HepG2 (cell line): ENCODE measurements around the gene TOMM6. TPM values are rescaled to one million over a fixed set of nuclear protein-coding genes. Genes with fewer than 3 reads are reported as not detected.

Source experiments
- HMG20A ChIP-seq: IDR thresholded peaks from 2 replicates; pipeline ENCODE4 v1.6.1; 2016; ENCODE audit warnings: borderline replicate concordance
- HNF4A ChIP-seq: sonication (generic); formaldehyde crosslinking; IDR thresholded peaks from 2 replicates; pipeline ENCODE4 v1.4.0; 2020; ENCODE audit warnings: missing genetic modification reagents
- IKZF5 ChIP-seq: IDR thresholded peaks from 2 replicates; pipeline ENCODE4 v1.6.1; 2018; ENCODE audit warnings: missing genetic modification reagents, mild to moderate bottlenecking, missing compliant biosample characterization
- JUND ChIP-seq: sonication (generic); formaldehyde crosslinking; IDR thresholded peaks from 2 replicates; pipeline ENCODE4 v1.8.0; 2022; ENCODE audit warnings: mild to moderate bottlenecking, missing genetic modification reagents
- MAZ ChIP-seq, 2 experiments: sonication (generic) in 1 of 2; formaldehyde crosslinking in 1 of 2; IDR thresholded peaks; 2 replicates each; pipeline versions ENCODE4 v1.5.0 to v1.6.1; 2012 to 2020; ENCODE audit warnings: low read depth in 2 of 2, mild to moderate bottlenecking in 2 of 2, borderline replicate concordance in 1 of 2, improper control_type of control experiment in 1 of 2, low read length in 1 of 2, missing genetic modification reagents in 1 of 2, moderate library complexity in 1 of 2
- MBD4 ChIP-seq: IDR thresholded peaks from 2 replicates; pipeline ENCODE4 v1.6.1; 2012; ENCODE audit warnings: low read length, inconsistent platforms, borderline replicate concordance
- NKX3-1 ChIP-seq: sonication (generic); formaldehyde crosslinking; IDR thresholded peaks from 2 replicates; pipeline ENCODE4 v1.5.0; 2020; ENCODE audit warnings: missing genetic modification reagents
- NR2F1 ChIP-seq, 2 experiments: fragments of 450-650 bp in 1 of 2; formaldehyde crosslinking in 1 of 2; IDR thresholded peaks; 2 replicates each; pipeline versions ENCODE4 v1.5.0 to v1.6.1; 2016 to 2020; ENCODE audit warnings: mild to moderate bottlenecking in 1 of 2, missing compliant biosample characterization in 1 of 2, missing genetic modification reagents in 1 of 2, moderate library complexity in 1 of 2
- PATZ1 ChIP-seq: sonication (generic); formaldehyde crosslinking; IDR thresholded peaks from 2 replicates; pipeline ENCODE4 v1.4.0; 2020; ENCODE audit warnings: missing genetic modification reagents
- POGK ChIP-seq: sonication (generic); formaldehyde crosslinking; conservative IDR thresholded peaks from 2 replicates; pipeline ENCODE4 v1.8.0; 2022; ENCODE audit warnings: mild to moderate bottlenecking, moderate library complexity, missing genetic modification reagents
- RFX1 ChIP-seq: fragments of 450-650 bp; IDR thresholded peaks from 2 replicates; pipeline ENCODE4 v1.6.1; 2017
- RFXAP ChIP-seq: sonication (generic); formaldehyde crosslinking; IDR thresholded peaks from 2 replicates; pipeline ENCODE4 v1.4.0; 2020; ENCODE audit warnings: missing genetic modification reagents, borderline replicate concordance
- SMARCE1 ChIP-seq: fragments of 450-650 bp; IDR thresholded peaks from 2 replicates; pipeline ENCODE4 v1.6.1; 2017; ENCODE audit warnings: borderline replicate concordance
- THAP11 ChIP-seq: IDR thresholded peaks from 2 replicates; pipeline ENCODE4 v1.6.1; 2016; ENCODE audit warnings: missing biosample characterization, missing genetic modification reagents
- TRAFD1 ChIP-seq: sonication (generic); formaldehyde crosslinking; IDR thresholded peaks from 2 replicates; pipeline ENCODE4 v1.5.1; 2020; ENCODE audit warnings: missing genetic modification reagents, mild to moderate bottlenecking, borderline replicate concordance
- U2AF1 ChIP-seq: fragments of 200-400 bp; formaldehyde crosslinking; optimal IDR thresholded peaks from 2 replicates; pipeline ENCODE3; 2017; ENCODE audit warnings: mild to moderate bottlenecking, low read depth, low read length
- ZBTB2 ChIP-seq: sonication (generic); formaldehyde crosslinking; IDR thresholded peaks from 2 replicates; pipeline ENCODE4 v1.8.0; 2022; ENCODE audit warnings: low read depth, missing genetic modification reagents
- ZFX ChIP-seq: sonication (generic); formaldehyde crosslinking; IDR thresholded peaks from 2 replicates; pipeline ENCODE4 v1.4.0; 2020; ENCODE audit warnings: mild to moderate bottlenecking, low read depth, missing genetic modification reagents, moderate library complexity
- ZNF121 ChIP-seq: sonication (generic); formaldehyde crosslinking; IDR thresholded peaks from 2 replicates; pipeline ENCODE4 v1.5.0; 2020; ENCODE audit warnings: mild to moderate bottlenecking, missing genetic modification reagents
- ZNF674 ChIP-seq: sonication (generic); formaldehyde crosslinking; IDR thresholded peaks from 2 replicates; pipeline ENCODE4 v1.5.0; 2020; ENCODE audit warnings: low read depth, mild to moderate bottlenecking, missing genetic modification reagents
- polyA plus RNA-seq, 8 experiments: library from polyadenylated mRNA; depleted of rRNA in 3 of 8; stranded (reverse) in 7 of 8; unstranded in 1 of 8; fragments of >200 nt; fragmentation: Illumina TruSeq in 4 of 8; extraction: Trizol in 4 of 8; gene quantifications; 2 replicates each; pipeline versions ENCODE4 v1.2.1 to v1.2.3, GENCODE V29; 2011 to 2016; ENCODE audit warnings: low read depth in 4 of 8, missing spikeins in 1 of 8, mixed read lengths in 1 of 8; ENCODE audit not compliant: insufficient read depth in 1 of 8
- total RNA-seq, 5 experiments: library from RNA; depleted of rRNA; stranded (reverse); fragments of >200 nt; fragmentation: Illumina TruSeq; extraction: Trizol; gene quantifications; 2 replicates each; pipeline ENCODE4 v1.2.3, GENCODE V29; 2016; ENCODE audit warnings: low read depth in 1 of 5

Gene TOMM6
- total and polyA plus RNA-seq, 2 of the 13 experiments (the other 11 are each of a cell fraction or from before 2014, with no cell fraction given) = 320 to 321 TPM

- TF ChIP-seq TRAFD1 (CRISPR knock-in tag) (peak; percentile 51; the same call in 1 of the 2 replicates), PATZ1 (CRISPR knock-in tag) (peak; percentile 89), HMG20A (CRISPR knock-in tag) (0 out of 2 replicates have a peak, but pooled peaks have one; percentile 9), U2AF1 (peak; percentile 56), ZNF121 (peak; percentile 90), ZNF674 (CRISPR knock-in tag) (no peak), MBD4 (no peak), MAZ (IDR thresholded peaks at IDR 0.05; ENCODE audit: borderline replicate concordance, low read depth, low read length) (peak; percentile 59; the same call in 1 of the 2 replicates), MAZ (CRISPR knock-in tag; IDR thresholded peaks at IDR 0.05; ENCODE audit: low read depth) (0 out of 2 replicates have a peak, but pooled peaks have one; percentile 31), HNF4A (CRISPR knock-in tag) (peak; percentile 82), RFXAP (CRISPR knock-in tag) (0 out of 2 replicates have a peak, but pooled peaks have one; percentile 36), ZBTB2 (no peak), NKX3-1 (CRISPR knock-in tag) (peak; percentile 55; the same call in 1 of the 2 replicates), SMARCE1 (no peak), RFX1 (peak; percentile 35; the same call in 1 of the 2 replicates), JUND (CRISPR knock-in tag) (no peak), ZFX (CRISPR knock-in tag) (peak; percentile 79), THAP11 (peak; percentile 63), IKZF5 (CRISPR knock-in tag) (peak; percentile 47; the same call in 1 of the 2 replicates), NR2F1 (CRISPR knock-in tag; IDR thresholded peaks at IDR 0.05) (0 out of 4 replicates have a peak, but pooled peaks of 1 of the 2 experiments have one; percentile 37), POGK (CRISPR knock-in tag) (peak; percentile 59; the same call in 1 of the 2 replicates)
These were observed 18.8 kb upstream of the TOMM6 start (continued) for GRCh38 chr6:41768545-41769308.
